BE2C (cell line): Measurements from ENCODE around the gene PLCB4.

ENCODE experiments used
- DNase-seq: peaks from one replicate; pipeline ENCODE4 v3.0.0-alpha.2; 2020
- H3K27me3 ChIP-seq: fragments of 250-450 bp; sonication (Bioruptor Pico); 2 replicates; pipeline ENCODE4 v1.5.1; 2020; ENCODE audit warnings: mild to moderate bottlenecking
- H3K36me3 ChIP-seq: fragments of 250-450 bp; sonication (Bioruptor Pico); 2 replicates; pipeline ENCODE4 v1.5.1; 2020; ENCODE audit warnings: mild to moderate bottlenecking
- H3K4me1 ChIP-seq: fragments of 250-450 bp; sonication (Bioruptor Pico); 2 replicates; pipeline ENCODE4 v1.5.1; 2020
- H3K4me3 ChIP-seq: 2 replicates; pipeline ENCODE4 v1.5.1; 2011; ENCODE audit warnings: low read depth, low read length
- H3K9me3 ChIP-seq: fragments of 250-450 bp; sonication (Bioruptor Pico); 2 replicates; pipeline ENCODE4 v1.5.1; 2020
- TF ChIP-seq, protein P1 (sequence below): IDR thresholded peaks from 2 replicates; pipeline ENCODE4 v1.5.1; 2012; ENCODE audit warnings: mild to moderate bottlenecking, low read depth, low read length

PLCB4 gene

DNA sequence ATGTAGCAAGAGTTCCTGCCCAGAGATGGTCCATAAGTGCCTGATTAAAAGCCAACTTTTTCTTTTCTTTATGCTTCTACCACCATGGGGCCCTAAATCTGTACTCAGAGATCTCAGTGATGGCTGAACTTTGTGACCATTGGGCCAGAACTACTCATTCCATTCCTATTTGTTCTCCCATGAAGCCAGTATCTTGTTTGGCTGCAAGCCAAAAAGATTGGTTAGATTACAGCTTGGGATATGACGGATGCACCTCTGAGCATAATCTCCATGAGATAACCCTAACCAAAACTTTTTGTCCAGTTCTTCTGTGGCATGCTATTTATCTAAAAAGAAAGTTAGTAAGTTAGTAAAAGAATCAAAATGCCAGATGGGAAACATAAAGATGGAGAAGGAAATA, 72.2 kb downstream of the PLCB4 start:
- Histone ChIP-seq H3K27me3 (no peaks in the 10 kb centered on the region), H3K4me3 (no peak overlapping the region), H3K4me1 (peaks cover 11% of the 10 kb centered on the region; the same call in 1 of the 2 replicates), H3K9me3 (0 out of 2 replicates have a peak, but pooled peaks cover 7% of the 10 kb centered on the region), H3K36me3 (peaks cover 4% of the 10 kb centered on the region; the same call in 1 of the 2 replicates)
- TF ChIP-seq, protein P1, sequence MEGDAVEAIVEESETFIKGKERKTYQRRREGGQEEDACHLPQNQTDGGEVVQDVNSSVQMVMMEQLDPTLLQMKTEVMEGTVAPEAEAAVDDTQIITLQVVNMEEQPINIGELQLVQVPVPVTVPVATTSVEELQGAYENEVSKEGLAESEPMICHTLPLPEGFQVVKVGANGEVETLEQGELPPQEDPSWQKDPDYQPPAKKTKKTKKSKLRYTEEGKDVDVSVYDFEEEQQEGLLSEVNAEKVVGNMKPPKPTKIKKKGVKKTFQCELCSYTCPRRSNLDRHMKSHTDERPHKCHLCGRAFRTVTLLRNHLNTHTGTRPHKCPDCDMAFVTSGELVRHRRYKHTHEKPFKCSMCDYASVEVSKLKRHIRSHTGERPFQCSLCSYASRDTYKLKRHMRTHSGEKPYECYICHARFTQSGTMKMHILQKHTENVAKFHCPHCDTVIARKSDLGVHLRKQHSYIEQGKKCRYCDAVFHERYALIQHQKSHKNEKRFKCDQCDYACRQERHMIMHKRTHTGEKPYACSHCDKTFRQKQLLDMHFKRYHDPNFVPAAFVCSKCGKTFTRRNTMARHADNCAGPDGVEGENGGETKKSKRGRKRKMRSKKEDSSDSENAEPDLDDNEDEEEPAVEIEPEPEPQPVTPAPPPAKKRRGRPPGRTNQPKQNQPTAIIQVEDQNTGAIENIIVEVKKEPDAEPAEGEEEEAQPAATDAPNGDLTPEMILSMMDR = no peak
- no peak for DNase-seq

DNA sequence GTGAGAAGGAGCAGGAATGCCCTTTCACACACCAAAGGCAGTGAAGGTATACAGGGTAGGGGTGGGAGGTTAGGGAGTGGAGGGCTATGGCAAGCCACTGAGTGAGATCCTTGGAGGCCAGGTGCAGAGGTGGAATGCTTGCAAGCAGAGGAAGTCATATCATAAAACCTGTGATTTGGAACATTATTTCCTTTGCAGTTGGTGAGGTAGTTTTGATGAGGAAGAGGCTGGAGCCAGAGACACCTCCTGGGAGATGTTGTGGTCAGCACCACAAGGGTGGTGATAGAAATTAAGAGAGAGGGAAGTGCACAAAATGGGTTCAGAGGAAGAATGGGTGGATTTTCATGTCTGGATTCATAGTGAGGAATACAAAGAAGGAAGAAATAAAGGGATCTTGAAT, 73.0 kb downstream of the PLCB4 start:
- Histone ChIP-seq H3K27me3 (no peaks in the 10 kb centered on the region), H3K4me1 (peaks cover 11% of the 10 kb centered on the region; the same call in 1 of the 2 replicates), H3K36me3 (peaks cover 4% of the 10 kb centered on the region; the same call in 1 of the 2 replicates), H3K4me3 (no peak overlapping the region), H3K9me3 (0 out of 2 replicates have a peak, but pooled peaks cover 7% of the 10 kb centered on the region)
- TF ChIP-seq, protein P1 = no peak
- DNase-seq = no peak

DNA sequence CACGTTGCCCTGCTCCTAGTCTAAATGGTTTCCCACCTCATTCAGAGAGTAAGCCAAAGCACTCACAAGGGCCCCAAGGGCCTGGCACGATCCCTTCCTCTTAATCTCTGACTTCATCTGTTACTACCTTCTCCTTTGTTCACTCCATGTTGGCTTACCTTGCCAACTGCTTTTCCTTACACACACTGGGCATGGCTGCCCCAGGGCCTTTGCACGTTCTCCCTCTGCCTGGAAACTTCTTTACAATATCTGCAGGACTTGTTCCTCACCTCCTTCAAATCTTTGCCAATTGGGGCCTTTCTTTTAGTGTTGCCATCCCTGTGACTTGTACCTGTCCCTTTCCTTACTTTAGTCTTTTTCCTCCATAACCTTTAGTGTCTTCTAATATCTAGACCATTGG, 73.9 kb downstream of the PLCB4 start:
- Histone ChIP-seq H3K4me1 (peaks cover 17% of the 10 kb centered on the region; the same call in 1 of the 2 replicates), H3K27me3 (no peaks in the 10 kb centered on the region), H3K36me3 (peaks cover 4% of the 10 kb centered on the region; the same call in 1 of the 2 replicates), H3K9me3 (0 out of 2 replicates have a peak, but pooled peaks cover 7% of the 10 kb centered on the region), H3K4me3 (no peak overlapping the region)
- TF ChIP-seq, protein P1 = no peak
- no peak for DNase-seq

DNA sequence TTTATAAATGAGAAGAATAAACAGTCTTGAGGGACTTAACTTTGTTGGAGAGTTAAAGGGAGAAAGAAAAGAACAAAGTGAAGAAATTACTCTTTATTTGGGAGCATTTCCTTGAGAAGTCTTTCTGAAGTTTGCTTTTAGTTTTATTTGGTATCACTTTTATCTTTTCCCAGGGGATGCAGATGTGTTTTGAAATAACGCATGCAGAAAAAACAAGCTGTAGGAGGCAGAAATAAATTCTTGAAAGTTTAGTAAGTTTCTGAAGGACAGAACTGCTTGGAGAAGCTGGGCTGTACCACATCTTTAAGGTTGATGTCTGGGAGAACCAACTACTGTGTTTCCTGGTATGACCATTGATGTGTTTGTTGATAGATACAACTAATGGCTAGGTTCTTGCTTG, 75.0 kb downstream of the PLCB4 start:
- DNase-seq = no peak
- Histone ChIP-seq H3K4me3 (no peak overlapping the region), H3K36me3 (peaks cover 4% of the 10 kb centered on the region; the same call in 1 of the 2 replicates), H3K4me1 (peaks cover 20% of the 10 kb centered on the region), H3K9me3 (0 out of 2 replicates have a peak, but pooled peaks cover 7% of the 10 kb centered on the region), H3K27me3 (no peaks in the 10 kb centered on the region)
- TF ChIP-seq, protein P1 = no peak

DNA sequence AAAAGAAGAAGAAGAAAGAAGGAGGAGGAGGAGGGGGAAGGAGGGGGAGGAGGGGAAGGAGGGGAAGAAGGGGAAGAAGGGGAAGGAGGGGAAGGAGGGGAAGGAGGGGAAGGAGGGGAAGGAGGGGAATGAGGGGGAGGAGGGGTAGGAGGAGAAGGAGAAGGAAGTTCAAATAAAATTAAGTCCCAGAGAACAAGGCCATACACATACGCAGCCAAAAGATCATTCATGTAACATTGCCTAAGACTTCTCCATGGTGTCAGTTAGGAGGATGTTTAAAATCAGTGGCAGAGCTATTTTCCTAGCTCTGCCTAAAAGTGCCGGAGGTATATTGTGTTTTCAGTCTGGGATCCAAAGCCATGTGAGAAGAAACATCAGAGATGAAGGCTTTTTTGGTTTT, 75.8 kb downstream of the PLCB4 start:
- TF ChIP-seq, protein P1 = no peak
- Histone ChIP-seq H3K4me3 (no peak overlapping the region), H3K27me3 (no peaks in the 10 kb centered on the region), H3K36me3 (peaks cover 4% of the 10 kb centered on the region; the same call in 1 of the 2 replicates), H3K4me1 (peaks cover 23% of the 10 kb centered on the region), H3K9me3 (0 out of 2 replicates have a peak, but pooled peaks cover 4% of the 10 kb centered on the region)
- DNase-seq = no peak

DNA sequence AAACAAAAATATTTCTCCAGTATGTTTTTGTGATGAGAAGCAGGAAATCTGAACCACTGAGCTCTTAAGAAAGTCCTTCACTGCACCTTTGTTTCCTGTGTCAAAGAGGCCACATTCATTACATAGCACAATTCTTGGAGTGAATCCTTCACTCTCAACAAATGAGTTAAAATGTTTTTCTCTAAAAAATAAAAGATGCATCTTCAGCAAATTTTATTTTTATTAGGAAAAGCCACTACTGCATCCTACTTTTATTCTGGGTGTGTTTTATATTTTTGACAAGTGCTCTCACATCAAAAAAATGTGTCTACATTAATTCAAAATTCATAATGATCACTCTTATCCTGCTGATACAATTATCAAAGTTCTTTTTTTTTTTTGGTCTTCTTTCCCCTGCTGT, 76.3 kb downstream of the PLCB4 start:
- TF ChIP-seq, protein P1 = no peak
- no peaks in the 10 kb centered on the region for H3K27me3 ChIP-seq
- H3K9me3 ChIP-seq = 0 out of 2 replicates have a peak, but pooled peaks cover 3% of the 10 kb centered on the region
- no peak for DNase-seq
- H3K4me3 ChIP-seq = no peak overlapping the region
- H3K4me1 ChIP-seq = peaks cover 22% of the 10 kb centered on the region
- peaks cover 4% of the 10 kb centered on the region; the same call in 1 of the 2 replicates for H3K36me3 ChIP-seq
